GM04503 (cell line): Measurements from ENCODE around the gene RLN3.

Experiments used
- DNase-seq: peaks from one replicate; pipeline ENCODE4 v3.0.0-alpha.2; 2012; ENCODE audit warnings: low read depth

RLN3 gene, protein sequence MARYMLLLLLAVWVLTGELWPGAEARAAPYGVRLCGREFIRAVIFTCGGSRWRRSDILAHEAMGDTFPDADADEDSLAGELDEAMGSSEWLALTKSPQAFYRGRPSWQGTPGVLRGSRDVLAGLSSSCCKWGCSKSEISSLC

DNA sequence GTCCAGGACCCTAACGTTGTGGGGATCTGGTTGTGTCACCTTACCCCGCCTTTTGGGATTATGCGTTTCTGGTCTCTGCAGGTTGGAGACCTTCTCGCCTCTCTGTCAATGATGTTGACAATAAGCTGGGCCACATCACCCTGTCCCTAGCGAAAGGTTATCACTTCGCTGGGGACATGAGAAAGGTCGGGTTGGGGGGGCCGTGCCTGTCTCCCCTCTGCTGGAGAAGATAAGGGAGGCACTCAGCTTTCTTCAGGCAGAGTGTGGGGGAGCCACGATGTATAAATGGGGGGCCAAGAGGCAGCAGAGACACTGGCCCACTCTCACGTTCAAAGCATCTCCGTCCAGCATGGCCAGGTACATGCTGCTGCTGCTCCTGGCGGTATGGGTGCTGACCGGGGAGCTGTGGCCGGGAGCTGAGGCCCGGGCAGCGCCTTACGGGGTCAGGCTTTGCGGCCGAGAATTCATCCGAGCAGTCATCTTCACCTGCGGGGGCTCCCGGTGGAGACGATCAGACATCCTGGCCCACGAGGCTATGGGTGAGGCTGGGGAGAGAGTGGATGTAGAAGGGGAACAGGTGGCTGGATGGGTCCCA is at the start of gene RLN3:
Gene RLN3 (plus strand): TSS at position 293 of the 595 bp plus-strand sequence. CDS start 57 bp downstream, at position 350.
- DNase-seq = no peak

DNA sequence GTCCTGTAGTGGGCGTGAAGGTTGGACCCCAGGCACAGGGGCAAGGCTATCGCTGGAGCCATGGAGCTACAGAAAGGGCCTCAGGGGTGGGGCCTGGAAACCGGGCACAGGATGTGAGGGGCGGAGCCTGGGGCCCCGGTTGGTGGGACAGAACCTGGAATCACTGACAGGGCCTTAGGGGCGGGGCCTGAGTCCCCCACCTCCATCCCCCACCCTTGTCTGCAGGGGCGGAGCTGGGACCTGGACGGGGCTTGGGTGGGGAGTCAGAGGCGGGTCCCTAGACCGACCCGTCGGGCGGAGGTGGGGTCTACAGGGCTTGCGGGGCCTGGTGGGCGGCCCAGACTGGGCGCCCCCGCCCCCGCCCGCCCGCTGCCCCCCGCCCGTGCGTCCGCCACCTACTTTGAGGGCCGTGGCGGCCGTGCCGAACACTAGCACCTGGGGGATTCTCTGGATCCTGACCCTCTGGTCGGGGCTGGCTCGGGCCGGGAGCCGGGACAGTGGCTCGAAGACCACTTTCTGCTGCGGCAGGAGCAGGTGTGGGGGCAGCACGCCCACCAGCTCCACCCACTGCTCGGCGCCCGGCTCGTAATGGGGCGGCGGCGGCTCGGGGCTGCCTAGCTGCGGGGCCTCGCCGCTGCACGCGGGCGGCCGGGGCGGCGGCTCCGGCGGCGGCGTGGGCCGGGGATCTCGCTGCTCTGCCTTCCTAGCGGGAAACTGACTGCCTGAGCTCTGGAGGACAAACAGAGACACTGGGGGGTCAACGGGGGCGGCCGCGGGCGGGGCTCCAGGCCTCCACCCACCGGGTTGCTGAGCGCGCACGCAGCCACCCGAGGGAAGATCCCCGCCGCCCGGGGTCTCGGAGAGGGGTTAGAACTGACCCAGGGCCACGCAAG is 49.4 kb upstream of the RLN3 start:
- no peak for DNase-seq

DNA sequence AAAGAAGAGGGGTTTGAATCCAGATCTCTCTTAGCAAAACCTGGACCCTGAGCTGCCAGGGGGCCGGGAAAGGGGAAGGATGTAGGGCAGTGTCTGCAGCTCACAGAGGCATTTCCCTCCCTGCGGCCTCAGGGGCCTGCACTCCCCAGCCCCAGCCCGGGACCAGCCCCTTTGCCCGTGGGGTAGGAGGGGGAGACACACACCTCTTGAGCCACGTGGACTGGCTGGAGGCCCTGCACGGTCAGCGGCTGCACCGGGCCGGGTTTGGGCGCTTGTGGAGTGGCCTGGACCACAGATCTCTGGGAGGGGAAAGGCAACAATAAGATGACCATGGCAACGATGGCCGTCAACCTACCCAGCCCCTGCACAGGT is 48.7 kb upstream of the RLN3 start:
- no peak for DNase-seq

DNA sequence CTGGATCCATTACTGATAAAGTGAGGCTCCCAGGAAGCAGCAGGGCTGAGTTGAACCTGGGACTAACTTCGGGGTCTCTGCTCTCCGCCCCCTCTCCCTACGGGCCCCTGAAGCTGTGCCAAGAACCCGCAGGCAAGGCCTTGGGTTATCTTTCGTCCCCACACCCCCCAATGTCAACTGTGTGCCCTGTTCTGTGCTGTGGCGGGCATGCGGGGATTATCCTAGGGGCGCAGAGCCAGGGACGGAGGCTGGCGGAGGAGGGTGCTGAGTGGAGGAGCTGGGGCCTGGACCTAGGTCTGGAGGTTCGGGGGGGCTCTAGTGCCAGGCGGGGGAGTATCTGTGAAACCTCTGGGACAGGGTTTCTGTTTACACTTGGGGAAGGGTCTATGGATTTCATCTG is 48.3 kb upstream of the RLN3 start:
- no peak for DNase-seq

DNA sequence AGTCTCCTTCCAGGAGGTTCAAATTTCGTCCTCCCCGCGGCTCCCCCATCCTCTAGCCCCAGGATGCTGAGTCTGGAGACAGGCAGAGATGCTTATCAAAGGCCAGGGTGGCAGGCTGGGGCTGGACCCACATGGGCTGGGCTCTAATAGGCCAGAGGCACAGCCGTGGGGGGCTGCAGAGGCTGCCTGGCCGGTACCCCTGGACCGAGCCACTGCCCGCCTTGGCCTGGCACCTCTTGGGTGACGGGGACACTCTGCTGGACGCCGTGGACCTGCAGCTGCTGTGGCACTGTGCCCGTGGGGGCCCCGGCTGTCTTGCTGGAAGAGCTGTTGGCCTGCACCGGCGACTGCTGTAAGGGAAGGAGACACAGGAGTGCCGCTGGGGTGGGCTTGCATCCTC is 47.6 kb upstream of the RLN3 start:
- no peak for DNase-seq

DNA sequence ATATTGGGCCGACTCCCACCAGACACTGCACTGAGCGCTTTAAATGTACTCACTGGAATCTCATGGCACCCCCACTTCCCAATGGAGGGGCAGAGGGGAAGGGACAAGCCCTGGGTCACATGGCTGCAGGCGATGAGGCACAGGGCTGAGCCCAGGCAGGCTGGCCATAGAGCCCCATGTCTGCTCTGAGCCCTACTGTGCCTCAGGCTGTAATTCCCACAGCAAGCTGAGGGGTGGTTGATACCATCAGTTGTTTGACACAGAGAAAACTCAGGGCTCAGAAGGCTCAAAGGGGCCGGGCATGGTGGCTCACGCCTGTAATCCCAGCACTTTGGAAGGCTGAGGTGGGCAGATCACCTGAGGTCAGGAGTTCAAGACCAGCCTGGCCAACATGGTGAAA is 46.9 kb upstream of the RLN3 start:
- DNase-seq = no peak

DNA sequence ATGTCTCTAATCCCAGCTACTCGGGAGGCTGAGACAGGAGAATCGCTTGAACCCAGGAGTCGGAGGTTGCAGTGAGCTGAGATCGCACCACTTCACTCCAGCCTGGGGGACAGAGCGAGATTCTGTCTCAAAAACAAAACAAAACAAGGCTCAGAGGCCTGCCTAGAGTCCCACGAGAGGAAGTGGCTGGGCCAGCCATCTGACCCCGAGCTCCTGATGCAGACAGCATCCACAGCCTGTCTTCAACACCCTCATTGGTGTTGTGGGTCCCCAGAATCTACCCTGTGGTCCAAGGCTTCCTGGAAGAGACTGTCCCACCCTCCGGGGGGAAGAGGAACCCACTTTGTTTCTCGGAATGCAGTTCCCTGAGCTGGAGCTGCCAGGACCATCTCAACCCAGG is 46.5 kb upstream of the RLN3 start:
- no peak for DNase-seq

DNA sequence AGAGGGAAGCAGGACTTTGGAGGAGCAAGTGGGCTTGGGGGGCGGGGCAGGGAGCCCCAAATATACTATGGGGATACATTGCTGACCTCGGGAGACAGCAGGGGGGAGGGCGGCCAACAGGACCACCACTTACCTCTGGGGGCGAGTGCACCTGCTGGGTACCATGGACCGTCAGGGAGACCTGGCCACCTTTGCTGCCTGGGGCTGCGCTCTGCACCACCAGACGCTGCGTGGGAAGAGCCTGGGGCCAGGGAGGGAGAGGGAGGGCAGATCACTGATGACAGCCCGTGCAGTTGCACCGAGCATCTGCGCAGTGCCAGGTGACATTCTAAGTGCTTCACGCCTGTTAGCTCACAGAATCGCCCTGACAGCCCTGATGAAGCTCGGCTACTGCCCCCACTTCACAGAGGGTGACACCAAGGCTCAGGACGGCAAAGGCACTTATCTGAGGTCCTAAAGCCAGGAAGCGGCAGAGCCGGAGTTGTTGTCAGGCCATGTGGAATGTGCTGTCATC is 45.9 kb upstream of the RLN3 start:
- DNase-seq = no peak

DNA sequence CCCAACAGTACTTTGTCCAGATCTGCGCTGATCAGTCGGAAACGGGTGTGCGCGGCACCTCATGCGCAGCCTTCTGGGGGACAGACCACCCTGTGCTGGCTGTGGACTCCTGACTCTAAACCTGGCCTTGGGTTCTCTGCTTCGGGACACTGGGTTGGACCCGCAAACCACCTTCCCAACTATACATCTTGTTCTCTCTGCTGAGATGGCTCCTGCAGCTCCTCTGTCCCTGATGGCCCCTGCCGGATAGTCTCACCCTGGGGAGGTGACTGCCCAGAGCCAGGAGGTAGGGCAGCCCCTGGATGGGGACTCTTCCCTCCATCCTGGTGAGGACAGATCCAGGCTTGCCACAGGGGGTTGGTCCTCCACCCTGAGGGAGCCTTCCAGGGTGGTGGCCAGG is 45.2 kb upstream of the RLN3 start:
- DNase-seq = no peak

DNA sequence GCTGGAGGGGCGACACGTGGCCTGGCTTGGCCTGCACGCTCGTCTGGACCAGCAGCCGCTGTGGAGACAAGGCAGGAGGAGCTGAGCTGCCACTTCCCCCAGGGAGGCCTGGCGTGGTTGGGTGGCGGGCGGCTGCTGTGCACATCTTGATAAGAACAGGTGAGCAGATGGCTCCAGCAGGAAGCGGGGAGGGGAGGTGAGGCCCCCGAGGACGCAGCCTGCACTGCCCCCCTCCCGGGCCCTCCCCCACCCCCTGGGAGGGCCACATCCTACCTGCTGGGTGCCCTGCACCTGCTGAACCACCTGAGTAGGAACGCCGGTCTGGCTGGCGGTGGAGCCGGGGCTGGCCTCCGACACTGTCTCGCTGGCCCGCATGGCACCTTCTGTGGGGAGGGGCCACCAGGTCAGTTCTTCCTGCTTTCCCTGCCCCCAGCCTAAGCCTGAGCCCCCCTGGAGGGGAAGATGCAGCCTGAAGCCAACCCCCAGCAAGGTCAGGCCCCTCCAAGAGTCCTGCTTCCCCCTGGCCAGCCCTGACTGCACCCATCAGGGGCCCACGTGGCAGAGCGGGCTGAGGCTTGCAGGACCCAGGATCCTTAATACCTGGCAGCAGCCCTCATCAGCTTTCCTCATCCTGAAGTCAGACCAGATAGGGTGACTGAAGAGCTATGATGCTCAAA is 44.6 kb upstream of the RLN3 start:
- no peak for DNase-seq

DNA sequence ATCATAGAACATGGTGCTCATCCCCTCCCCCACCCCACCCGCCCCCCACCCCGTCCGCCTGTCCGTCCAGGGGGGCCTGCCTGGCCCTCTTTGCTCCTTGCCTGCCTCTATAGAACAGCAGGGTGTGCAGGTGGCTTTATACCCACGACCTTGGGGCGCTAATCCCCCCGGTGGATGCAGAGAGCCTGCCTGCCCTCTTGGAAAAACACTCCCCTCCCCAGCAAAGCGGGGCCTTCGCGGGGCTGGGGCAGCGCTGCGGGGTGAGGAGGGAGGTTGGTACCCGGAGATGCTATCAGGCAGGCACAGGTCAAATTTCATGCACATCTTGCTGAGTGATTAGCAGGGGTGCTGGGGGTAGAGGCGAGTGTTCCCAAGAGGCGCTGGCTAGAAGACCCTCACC is 43.8 kb upstream of the RLN3 start:
- no peak for DNase-seq

DNA sequence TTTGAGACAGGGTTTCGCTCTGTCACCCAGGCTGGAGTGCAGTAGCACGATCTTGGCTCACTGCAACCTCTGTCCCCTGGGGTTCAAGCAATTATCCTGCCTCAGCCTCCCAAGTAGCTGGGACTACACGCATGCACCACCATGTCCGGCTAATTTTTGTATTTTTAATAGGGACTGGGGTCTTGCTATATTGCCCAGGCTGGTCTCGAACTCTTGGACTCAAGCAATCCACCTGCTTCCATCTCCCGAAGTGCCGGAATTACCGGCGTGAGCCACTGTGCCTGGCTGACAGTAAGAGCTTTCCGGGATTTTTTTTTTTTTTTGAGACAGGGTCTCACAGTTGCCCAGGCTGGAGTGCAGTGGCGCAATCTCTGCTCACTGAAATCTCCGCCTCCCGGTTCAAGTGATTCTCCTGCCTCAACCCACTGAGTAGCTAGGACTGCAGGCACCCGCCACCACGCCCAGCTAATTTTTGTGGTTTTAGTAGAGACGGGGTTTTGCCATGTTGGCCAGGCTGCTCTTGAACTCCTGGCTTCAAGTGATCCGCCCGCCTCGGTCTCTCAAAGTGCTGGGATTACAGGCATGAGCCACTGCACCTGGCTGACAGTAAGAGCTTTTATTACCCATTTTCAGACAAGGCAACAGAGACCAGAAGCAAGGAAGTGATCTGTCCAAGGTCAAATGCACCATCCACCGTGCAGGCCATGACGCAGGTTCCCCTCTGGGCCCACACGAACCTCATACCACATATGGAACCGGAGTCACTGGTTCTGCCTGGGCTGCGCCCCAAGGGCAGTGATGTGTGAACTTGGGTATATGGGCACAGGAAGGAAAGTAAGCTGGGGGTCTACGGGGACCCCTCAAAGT is 42.8 kb upstream of the RLN3 start:
- DNase-seq = no peak

DNA sequence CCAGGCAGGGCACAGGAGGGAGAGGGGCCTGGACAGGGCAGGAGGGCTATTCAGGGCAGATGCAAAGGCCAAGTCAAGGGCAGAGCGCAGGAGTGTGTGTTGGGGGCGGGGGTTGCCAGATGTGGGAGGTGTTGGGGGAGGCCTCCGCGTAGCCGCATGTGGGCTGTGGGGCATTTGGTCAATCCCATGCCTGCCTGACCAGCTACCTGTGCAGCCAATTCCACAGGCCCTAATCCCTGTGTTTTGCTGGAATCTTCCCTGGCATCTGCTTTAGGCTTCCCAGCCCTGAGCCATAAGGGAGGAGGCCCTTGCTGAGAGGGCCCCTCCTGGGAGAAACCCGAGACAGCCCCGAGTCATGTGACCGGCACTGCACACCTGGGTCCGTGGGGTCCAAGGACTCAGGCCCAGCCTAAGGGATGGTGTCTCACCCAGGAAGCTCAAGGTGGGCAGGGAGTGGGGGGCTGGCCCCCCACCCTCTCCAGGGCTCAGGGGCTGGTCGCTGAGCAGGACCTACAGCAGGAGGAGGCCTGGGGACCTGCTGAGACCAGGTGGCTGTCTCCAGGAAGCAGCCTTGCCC is 42.1 kb upstream of the RLN3 start:
- no peak for DNase-seq

DNA sequence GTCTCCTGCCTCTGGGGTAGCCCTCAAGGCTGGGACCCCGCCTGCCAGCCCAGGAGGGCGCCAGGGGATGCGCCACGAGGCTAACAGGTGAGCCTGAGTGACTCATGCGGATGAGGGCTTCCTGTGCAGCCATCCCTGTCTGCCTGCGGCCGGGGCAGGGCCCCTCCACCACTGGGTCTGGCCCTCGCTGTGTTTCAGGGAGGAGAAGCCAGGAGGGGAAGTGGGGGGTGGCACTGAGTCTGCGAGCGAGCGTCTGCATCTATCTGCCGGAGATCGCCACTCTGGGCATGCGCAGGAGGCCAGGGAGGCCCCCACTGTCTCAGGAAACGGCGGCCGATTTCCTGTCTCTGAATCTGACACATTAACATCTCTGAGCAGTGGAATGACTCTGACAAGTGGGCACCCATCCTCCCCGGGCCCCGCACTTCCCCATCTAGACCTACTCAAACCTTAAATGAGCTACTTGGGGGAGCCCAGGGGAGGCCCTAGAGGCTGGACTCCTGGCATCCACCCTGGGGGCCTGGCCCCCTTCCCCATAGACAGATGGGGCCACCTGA is 41.5 kb upstream of the RLN3 start:
- no peak for DNase-seq

DNA sequence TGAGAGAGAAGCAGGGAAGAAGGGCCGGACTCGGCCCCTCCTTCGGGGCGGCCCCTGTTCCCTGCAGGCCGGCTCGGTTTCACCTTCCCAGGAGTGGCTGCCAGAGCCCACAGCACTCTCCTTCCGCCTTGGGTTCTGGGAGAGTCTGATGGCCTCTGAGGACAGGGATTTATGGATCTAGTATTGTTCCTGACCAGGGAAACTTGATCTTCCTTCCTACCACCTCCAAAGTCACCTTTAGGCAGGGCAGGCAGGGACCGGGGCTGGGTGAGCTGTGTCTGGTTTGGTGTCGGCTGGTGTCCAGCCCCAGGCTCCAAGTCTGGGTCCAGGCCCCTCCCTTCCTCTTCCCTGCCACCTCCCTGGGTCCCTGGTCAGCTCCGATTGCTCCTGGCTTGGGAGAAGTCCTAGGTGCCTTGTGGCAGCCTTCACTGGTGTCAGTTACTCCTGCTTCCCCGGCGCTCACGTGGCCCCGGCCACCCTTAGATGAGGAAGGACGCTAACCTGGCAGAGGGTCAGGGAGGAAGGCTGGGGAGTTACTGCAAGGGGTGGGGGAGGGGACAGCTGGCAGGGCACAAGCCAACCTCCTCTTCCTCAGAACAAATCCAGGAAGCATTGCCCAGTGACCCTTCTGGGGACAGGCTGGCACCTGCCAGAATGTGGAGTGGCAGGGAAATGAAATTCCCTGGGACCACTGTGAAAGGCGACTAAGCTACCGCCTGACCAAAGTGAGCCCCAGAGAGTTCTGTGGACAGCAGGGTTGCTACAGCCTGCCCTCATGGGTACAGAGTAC is 40.7 kb upstream of the RLN3 start:
- DNase-seq = no peak

DNA sequence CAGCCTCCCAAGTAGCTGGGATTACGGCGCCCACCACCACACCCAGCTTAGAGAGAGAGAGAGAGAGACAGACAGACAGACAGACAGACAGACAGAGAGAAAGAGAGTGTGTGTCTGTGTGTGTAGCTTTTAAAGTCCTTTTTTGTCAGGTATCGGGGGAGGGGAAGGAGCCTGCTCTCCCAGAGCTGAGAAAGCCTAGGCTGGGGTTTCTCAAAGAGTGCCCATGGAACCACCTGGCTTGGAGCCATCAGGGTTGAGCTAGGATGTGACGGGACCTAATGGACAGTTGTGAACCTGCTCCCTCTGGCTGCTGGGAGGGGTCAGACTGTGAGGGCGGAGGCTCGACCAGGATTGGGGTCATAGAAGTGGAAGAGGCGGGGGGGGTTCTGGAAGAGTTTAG is 38.5 kb upstream of the RLN3 start:
- no peak for DNase-seq

DNA sequence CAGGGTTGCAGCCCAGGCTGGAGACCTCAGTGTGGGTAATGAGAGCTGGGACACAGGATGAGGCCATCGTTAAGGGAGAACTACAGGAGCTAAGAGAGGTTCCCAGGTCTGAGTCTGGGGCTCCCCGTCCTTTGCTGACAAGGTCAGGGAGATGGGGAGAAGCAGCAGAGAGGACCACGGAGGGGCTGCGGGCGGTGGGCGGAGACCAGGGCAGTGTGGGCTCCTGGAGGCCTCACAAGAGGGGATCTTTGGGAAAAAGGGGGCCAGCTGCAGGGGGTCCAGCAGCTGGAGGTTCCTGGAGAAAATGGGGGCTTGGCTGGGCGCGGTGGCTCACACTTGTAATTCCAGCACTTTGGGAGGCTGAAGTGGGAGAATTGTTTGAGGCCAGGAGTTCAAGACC is 37.9 kb upstream of the RLN3 start:
- DNase-seq = no peak

DNA sequence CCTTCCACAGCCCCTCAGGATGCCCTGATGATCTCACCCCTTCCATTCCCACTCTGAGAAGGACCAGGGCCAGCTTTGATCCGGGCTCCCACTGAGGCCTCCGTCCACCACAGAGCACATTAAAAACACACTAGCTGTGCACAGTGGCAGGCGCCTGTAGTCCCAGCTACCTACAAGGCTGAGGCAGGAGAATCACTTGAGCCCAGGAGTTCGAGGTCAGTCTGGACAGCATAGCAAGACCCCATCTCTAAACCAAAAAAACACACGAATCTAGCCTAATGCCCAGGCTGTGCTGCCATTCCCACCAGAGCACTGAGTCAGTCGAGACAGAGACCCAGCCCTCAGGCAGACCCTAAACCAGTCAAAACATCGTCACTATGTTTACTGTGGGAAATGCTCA is 35.9 kb upstream of the RLN3 start:
- no peak for DNase-seq

DNA sequence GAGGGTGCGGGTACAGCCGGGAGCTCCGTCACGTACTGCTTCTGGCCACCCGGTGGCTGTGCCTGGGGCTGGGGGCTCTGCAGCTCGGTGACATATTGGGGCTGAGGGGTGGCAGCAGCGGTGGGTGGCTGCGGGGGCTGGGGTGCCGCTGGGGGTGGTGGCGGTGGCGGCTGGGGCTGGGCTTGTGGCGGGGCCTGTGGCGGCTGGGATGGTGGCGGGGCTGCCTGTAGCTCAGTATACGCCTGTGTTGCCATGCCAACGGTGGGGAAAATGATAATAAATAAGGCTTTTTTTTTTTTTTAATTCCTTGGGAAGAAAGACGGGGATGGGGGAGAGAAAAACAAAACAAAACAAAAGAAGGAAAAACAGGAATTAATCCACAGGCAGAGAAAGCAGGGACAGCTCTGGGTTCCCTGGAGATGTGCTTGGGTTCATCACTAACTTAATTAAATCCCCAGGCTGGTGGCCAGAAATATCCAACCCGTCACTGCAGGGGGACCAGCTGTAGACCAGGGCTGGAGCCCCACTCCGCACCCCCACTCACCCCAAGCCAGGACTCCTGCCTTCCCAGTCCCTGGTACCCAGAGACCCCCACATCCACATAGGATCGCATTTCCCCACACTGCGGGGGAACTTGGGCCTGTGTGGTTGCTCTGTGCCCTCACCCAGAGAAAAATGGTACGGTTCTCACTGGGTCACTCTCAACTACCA is 34.2 kb upstream of the RLN3 start:
- no peak for DNase-seq
